Epithelial cell of esophagus (primary cell): ENCODE data around the gene CNIH2.
"Not testable (repeated sequence)": the region's sequence is repeated elsewhere in the genome, so short reads cannot be mapped to it uniquely, and the experiment has no call there.

Source experiments
- DNase-seq: peaks from one replicate; pipeline ENCODE4 v3.0.0; 2010; ENCODE audit warnings: low read depth
- H3K4me3 ChIP-seq: 2 replicates; pipeline ENCODE4 v1.5.1; 2011; ENCODE audit warnings: mild to moderate bottlenecking, low read length, control low read depth
- TF ChIP-seq, protein P1 (sequence below): IDR thresholded peaks from 2 replicates; pipeline ENCODE4 v1.5.1; 2011; ENCODE audit warnings: low read depth, mild to moderate bottlenecking, low read length, control low read depth, inconsistent platforms; ENCODE audit not compliant: insufficient read depth; ENCODE audit errors: missing control alignments

CNIH2 gene

DNA sequence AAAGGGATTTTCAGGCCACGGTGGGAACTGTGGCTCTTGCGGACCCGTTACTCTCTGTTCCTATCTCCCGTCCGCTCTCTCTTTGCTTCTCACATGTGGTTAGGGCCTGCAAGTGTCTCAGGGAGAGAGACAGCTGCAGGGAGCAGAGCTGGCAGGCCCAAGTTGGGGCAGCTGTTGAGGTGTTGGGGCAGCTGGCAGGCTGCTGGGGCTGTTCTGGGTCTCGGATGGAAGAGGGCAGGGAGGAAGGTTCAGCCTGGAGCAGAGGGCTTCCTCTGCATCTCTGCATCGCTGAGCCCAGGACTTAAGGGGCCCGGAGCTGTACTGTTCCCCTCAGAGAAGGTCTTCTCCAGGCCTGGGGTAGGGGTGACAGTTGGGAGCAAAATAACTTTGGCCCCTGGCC lies 2.6 kb upstream of the CNIH2 start:
- H3K4me3 ChIP-seq = no peak overlapping the region

GRCh38 chr11:66275984-66276612 lies 1.9 kb upstream of the CNIH2 start:
- TF ChIP-seq, protein P1, sequence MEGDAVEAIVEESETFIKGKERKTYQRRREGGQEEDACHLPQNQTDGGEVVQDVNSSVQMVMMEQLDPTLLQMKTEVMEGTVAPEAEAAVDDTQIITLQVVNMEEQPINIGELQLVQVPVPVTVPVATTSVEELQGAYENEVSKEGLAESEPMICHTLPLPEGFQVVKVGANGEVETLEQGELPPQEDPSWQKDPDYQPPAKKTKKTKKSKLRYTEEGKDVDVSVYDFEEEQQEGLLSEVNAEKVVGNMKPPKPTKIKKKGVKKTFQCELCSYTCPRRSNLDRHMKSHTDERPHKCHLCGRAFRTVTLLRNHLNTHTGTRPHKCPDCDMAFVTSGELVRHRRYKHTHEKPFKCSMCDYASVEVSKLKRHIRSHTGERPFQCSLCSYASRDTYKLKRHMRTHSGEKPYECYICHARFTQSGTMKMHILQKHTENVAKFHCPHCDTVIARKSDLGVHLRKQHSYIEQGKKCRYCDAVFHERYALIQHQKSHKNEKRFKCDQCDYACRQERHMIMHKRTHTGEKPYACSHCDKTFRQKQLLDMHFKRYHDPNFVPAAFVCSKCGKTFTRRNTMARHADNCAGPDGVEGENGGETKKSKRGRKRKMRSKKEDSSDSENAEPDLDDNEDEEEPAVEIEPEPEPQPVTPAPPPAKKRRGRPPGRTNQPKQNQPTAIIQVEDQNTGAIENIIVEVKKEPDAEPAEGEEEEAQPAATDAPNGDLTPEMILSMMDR = no peak
- H3K4me3 ChIP-seq = no peak overlapping the region
- DNase-seq = no peak

More for the DNA sequence above, 2.6 kb upstream of the CNIH2 start:
- TF ChIP-seq, protein P1 = no peak
- DNase-seq = no peak

- not testable (repeated sequence) for DNase-seq, H3K4me3 ChIP-seq
Observed at GRCh38 chr11:66276619-66277018, 1.4 kb upstream of the CNIH2 start.

DNA sequence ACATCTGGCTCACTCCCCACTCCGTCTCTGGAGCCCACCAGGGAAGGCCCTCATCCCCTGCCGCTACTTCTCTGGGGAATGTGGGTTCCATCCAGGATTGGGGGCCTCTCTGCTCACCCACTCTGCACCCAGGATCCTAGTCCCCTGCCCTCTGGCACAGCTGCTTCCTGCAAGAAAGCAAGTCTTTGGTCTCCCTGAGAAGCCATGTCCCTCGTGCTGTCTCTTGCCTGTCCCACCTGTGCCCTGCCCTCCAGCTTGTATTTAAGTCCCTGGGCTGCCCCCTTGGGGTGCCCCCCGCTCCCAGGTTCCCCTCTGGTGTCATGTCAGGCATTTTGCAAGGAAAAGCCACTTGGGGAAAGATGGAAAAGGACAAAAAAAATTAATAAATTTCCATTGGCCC lies 911 bp upstream of the CNIH2 start:
- not testable (repeated sequence) for H3K4me3 ChIP-seq, DNase-seq

DNA sequence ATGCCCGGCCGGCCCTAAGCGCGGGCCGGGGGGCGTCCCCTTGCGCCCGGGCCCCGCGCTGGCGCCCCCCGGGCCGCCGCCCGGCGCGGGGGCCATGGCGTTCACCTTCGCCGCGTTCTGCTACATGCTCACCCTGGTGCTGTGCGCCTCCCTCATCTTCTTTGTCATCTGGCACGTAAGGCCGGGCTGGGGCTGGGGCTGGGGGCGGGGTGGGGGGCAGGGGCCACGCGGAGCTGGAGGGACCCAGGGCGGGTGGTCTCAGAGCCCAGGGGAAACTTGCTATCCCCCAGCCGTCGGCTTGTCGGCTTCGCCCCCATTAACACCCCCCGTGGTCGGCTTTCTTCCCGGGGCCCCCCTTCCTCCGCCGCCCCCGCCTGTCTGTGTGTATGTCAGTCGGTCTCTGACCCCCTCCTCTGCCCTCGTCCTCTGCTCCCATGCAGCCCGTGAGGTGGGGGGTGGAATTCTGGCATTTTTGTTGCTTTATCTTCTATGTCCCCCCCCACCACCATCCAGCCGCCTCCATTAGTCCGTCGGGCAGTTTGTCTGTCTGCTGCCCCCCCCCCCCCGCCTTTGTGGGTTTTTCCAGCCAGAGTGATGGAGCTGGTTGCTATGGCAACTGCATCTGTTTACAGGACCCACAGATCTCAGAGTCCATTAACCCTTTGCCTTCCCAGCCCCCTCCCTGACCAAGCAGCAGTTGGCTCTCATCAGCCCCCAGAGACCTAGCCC lies 552 bp downstream of the CNIH2 start:
- TF ChIP-seq, protein P1 = no peak
- no peak overlapping the region for H3K4me3 ChIP-seq
- no peak for DNase-seq

DNA sequence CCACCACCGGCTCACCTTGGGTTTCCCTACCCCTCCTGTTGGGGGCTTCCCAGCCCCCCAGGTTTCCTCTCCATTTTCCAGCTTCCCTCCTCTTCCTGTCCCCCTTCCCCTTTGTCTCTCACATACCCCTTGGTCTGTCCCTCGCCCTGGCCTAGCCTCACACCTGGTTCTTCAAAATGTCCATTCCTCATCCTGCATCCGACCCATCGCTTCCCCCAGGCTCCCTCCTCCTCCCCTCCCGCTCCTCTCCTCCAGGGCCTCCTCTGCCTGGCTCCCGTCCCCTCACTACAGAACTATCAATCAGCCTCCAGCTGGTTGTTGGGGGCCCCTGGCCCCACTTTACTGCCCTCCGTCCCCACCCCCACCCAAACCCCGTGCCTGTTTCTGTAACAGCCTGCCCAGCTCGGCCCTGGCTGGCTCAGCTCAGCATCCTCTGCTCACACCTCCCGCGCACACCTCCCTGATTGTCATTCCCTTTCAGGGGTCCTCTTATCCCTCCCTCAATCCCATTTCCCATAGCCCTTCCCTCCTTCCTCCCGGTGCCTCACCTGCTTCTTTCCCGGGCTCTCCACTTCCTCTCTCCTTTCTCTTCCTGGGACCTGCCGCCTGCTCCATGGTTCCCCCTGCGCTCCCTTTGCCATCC lies 1.2 kb downstream of the CNIH2 start:
- H3K4me3 ChIP-seq = no peak overlapping the region
- no peak for DNase-seq
- TF ChIP-seq, protein P1 = no peak

DNA sequence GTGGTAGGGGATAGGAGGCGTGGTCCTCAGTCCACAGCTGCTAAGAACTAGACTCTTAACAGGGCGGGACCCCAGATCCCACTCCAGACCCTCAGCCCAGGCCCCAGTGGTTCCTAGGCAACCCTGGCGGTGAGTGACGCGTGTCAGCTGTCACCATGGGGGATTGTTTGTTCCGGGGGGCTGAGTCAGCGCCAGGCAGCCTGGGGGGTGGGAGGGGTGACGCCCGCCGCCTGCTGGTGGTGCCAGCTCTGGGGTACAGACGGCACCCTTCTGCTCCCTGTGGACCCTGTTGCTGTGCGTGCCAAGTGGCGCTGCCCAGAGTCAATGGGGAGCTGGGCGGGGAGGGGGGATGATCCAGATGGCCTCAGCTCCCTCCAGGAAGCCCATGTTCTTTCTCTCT lies 2.5 kb downstream of the CNIH2 start:
- TF ChIP-seq, protein P1 = no peak
- DNase-seq = no peak
- no peak overlapping the region for H3K4me3 ChIP-seq

DNA sequence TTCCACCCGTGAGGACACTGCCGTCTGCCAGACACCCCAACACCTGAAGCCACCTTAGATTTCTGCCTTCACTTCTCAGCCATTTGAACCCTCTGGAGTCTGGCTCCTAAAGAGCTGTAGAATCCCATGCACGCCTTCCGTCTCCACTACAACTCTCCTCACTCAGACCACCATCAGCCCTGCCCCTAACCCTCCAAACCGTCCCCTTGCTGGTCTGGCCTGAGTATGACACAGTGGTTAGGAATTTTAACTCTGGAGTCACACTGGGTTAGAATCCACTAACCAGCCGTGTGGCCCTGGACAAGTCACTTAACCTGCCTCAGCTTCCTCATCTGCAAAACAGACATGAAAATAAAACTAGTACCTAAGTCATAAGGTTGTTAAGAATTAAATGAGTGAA lies 3.0 kb downstream of the CNIH2 start:
- no peak overlapping the region for H3K4me3 ChIP-seq
- DNase-seq = no peak
- TF ChIP-seq, protein P1 = no peak
